Activated CD4-positive, alpha-beta T cell treated with anti-CD3 and anti-CD28 coated beads, Interleukin-2, amount 50 U/mL, for 16 hours (primary cell): Measurements from ENCODE around the gene PDIK1L.

Source experiments
- DNase-seq: peaks from one replicate; pipeline ENCODE4 v3.0.0-alpha.2; 2020

Gene PDIK1L

GRCh38 chr1:26111530-26112406 lies at the start of gene PDIK1L:
TSS of gene PDIK1L (plus strand) at chr1:26111824. CDS start at chr1:26114309, 2,485 bp downstream.
- DNase-seq, result peak; percentile 94

GRCh38 chr1:26064553-26064952 lies 47.1 kb upstream of the PDIK1L start:
- no peak for DNase-seq

GRCh38 chr1:26066160-26066559 lies 45.5 kb upstream of the PDIK1L start:
- DNase-seq, result no peak

- DNase-seq, result no peak
Observed at GRCh38 chr1:26066857-26067256, 44.8 kb upstream of the PDIK1L start.

GRCh38 chr1:26067432-26067911 lies 44.2 kb upstream of the PDIK1L start, which contains the start of gene TRIM63:
TSS of gene TRIM63 (minus strand) at chr1:26067630. CDS start at chr1:26067494, 136 bp downstream.
- DNase-seq, result no peak

GRCh38 chr1:26069941-26070295 lies 41.7 kb upstream of the PDIK1L start:
- DNase-seq, result no peak

- DNase-seq, result no peak
Observed at GRCh38 chr1:26070296-26070962, 41.2 kb upstream of the PDIK1L start.

GRCh38 chr1:26070963-26071342 lies 40.7 kb upstream of the PDIK1L start:
- DNase-seq, result no peak

- DNase-seq, result no peak
Observed at GRCh38 chr1:26072305-26072704, 39.3 kb upstream of the PDIK1L start.

GRCh38 chr1:26075421-26076144 lies 36.0 kb upstream of the PDIK1L start:
- DNase-seq, result no peak

GRCh38 chr1:26077524-26077923 lies 34.1 kb upstream of the PDIK1L start:
- DNase-seq, result no peak

- DNase-seq, result no peak
Observed at GRCh38 chr1:26078286-26079177, 33.1 kb upstream of the PDIK1L start.

GRCh38 chr1:26079178-26079563 lies 32.5 kb upstream of the PDIK1L start:
- DNase-seq, result no peak

- DNase-seq, result no peak
Observed at GRCh38 chr1:26079960-26080814, 31.4 kb upstream of the PDIK1L start.

GRCh38 chr1:26081267-26082019 lies 30.2 kb upstream of the PDIK1L start:
- no peak for DNase-seq

GRCh38 chr1:26082020-26082350 lies 29.6 kb upstream of the PDIK1L start:
- DNase-seq, result no peak

GRCh38 chr1:26083208-26083607 lies 28.4 kb upstream of the PDIK1L start:
- DNase-seq, result no peak

GRCh38 chr1:26084091-26084561 lies 27.5 kb upstream of the PDIK1L start:
- no peak for DNase-seq

- no peak for DNase-seq
Observed at GRCh38 chr1:26084844-26085243, 26.8 kb upstream of the PDIK1L start.

- no peak for DNase-seq
Observed at GRCh38 chr1:26089125-26089524, 22.5 kb upstream of the PDIK1L start.

- DNase-seq, result no peak
Observed at GRCh38 chr1:26090893-26091292, 20.7 kb upstream of the PDIK1L start.
